Head of caudate nucleus (tissue), 42 donors: Measurements from ENCODE around the gene ATP6V1E1.
"Not testable (repeated sequence)": the region's sequence is repeated elsewhere in the genome, so short reads cannot be mapped to it uniquely, and the experiment has no call there.

Source experiments
- DNase-seq, 42 donors: peaks; one replicate each; pipeline versions ENCODE4 v3.0.0 to v3.0.0-alpha.2; 2020 to 2021; ENCODE audit warnings: mixed read lengths in 7 of 42
- intact Hi-C: fragments of 100-400 bp; cut with DNase I; formaldehyde crosslinking; loops from one replicate; pipeline ENCODE4 v1.15.0; 2022

The ATP6V1E1 gene

DNA sequence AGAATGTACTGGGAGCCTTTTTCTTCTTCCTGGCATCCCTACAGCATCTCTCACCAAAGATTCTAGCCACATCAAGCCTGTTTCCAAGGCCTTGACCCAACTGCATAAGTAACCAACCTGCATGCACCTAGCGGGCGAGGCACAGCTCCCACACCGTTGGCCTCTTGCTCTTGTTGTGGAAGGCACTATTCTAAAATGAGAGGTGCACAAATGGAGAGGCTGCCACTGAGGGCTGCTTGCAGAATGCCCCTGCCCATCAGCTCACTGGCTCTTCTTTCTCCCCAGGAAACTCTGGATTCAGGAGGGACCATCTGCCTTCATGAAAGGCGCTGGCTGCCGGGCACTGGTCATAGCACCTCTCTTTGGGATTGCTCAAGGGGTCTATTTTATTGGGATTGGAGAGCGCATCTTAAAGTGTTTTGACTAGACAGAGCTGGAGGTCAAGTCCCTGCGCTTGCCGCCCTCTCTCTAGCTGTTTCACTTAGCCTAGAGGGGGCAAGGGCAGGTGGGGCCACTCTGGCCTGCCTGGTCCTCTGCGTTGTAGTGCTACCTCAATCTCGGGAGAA is 38.7 kb downstream of the ATP6V1E1 start:
- intact Hi-C loops, result no loop called here
- peak in 4 of 42 donors; percentile 10 to 34 (median 16) for DNase-seq

DNA sequence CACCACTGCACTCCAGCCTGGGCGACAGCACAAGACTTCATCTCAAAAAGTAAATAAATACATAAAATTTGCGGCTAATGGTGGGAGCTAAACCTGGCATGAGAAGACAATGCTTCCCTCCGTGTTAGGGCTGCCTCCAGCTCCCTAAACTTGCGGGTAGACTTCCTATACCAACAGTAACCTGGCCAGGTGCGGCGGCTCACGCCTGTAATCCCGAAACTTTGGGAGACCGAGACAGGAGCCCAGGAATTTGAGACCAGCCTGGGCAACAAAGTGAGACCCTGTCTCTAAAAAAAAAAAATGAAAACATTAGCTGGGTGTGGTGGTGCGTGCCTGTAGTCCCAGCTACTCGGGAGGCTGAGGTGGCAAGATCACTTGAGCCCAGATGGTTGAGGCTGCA is 39.9 kb downstream of the ATP6V1E1 start:
- DNase-seq, result peak in 2 of 42 donors; percentile 5 to 29
- intact Hi-C loops, result no loop called here

- intact Hi-C loops, result no loop called here
- peak in 3 of 42 donors; percentile 8 to 32 (median 12) for DNase-seq
These were observed 40.9 kb downstream of the ATP6V1E1 start for GRCh38 chr22:17587629-17588028.

- DNase-seq, result peak in 2 of 42 donors; percentile 1 to 11
- intact Hi-C loops, result no loop called here
These were observed 41.6 kb downstream of the ATP6V1E1 start for GRCh38 chr22:17586831-17587440.

- intact Hi-C loops, result no loop called here
- no peak for DNase-seq
These were observed 45.4 kb downstream of the ATP6V1E1 start for GRCh38 chr22:17583151-17583550.

- intact Hi-C loops, result no loop called here
- DNase-seq, result no peak
These were observed 46.9 kb downstream of the ATP6V1E1 start for GRCh38 chr22:17581631-17582030.

GRCh38 chr22:17581056-17581455 is 47.5 kb downstream of the ATP6V1E1 start:
- intact Hi-C loops, result no loop called here
- peak in 2 of 42 donors; percentile 29 to 35 for DNase-seq

- no peak for DNase-seq
- intact Hi-C loops, result no loop called here
These were observed 48.0 kb downstream of the ATP6V1E1 start for GRCh38 chr22:17580441-17581031.

DNA sequence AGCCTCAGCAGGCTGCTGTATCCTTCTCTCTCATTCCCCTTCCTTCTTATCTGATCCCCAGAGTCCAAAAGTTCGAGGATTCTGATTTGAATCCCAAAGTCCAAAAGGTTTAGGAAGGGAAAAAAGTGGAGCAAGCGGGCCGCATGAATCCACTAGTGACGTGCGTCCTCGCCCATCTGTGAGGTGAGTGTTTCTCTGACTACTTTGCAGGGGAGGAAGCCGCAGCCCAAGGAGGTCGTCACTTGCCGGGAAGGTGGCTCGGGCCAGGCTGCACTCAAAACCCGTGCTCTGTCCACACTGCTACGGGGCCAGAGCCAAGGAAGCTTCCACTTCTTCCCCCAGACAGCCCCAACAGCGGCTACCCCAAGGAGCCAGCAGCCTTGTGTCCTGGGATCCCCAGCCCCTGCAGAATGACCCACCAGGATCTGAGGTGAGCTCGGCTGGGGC is 49.0 kb downstream of the ATP6V1E1 start:
- intact Hi-C loops, result no loop called here
- DNase-seq, result no peak

DNA sequence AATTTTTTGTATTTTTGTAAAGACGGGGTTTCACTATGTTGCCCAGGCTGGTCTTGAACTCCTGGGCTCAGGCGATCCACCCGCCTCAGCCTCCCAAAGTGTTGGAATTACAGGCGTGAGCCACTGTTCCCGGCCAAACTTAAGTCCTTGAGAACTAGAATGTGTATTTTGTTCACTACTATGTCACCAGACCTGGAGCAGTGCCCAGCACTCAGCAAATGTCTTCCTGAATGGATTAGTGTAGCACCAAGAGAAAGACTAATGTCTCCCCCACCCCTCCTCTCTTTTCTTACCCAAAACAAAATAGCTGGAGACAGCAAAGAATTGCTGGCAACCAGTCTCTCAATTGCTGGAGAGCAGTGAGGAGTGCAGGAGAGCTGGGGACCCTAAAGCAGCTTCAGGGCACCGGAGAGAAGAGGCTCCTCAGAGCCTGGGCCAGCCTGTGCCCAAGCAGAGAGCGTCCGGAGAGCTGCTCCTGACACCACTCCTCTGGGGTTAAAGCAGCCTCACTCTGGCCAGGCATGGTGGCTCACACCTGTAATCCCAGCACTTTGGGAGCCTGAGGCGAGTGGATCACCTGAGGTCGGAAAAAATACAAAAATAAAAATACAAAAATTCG is 50.3 kb downstream of the ATP6V1E1 start:
- DNase-seq, result peak in 40 of 42 donors; percentile 24 to 88 (median 74)
- intact Hi-C loops, result no loop called here

DNA sequence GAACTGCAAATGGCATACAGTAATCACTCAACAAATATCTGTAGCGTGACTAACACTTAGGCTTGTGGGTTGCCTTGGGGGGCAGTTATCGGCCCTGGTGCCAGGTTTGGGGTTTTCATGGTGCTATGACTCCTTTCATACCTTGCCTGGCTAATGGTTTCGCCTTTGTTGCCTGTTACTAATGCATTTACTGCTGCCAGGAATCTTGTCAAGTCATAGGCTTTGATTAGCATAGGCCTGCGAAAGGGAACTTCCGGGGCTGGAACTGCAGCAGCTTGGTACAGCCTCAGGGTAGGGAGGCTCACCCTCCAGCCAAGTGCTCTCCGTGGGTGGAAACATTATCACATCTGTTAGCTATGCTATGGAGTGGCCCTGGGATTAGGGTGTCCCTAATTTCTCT is 52.1 kb downstream of the ATP6V1E1 start:
- intact Hi-C loops, result no loop called here
- peak in 4 of 42 donors; percentile 38 to 70 (median 56) for DNase-seq

GRCh38 chr22:17575681-17576080 is 52.9 kb downstream of the ATP6V1E1 start:
- peak in 17 of 42 donors; percentile 34 to 79 (median 56) for DNase-seq
- intact Hi-C loops, result no loop called here

- intact Hi-C loops, result no loop called here
- no peak for DNase-seq
These were observed 53.4 kb downstream of the ATP6V1E1 start for GRCh38 chr22:17575151-17575550.

- intact Hi-C loops, result no loop called here
These were observed 57.5 kb downstream of the ATP6V1E1 start for GRCh38 chr22:17570851-17571631.

GRCh38 chr22:17569971-17570511 is 58.5 kb downstream of the ATP6V1E1 start:
- peak in 10 of 42 donors; percentile 22 to 67 (median 41) for DNase-seq
- intact Hi-C loops, result no loop called here

More at GRCh38 chr22:17570851-17571631, 57.5 kb downstream of the ATP6V1E1 start:
- DNase-seq, result peak; percentile 21 to 89 (median 71)

GRCh38 chr22:17566776-17567175 is 61.8 kb downstream of the ATP6V1E1 start:
- intact Hi-C loops, result no loop called here
- peak in 1 of 42 donors; percentile 13 for DNase-seq

GRCh38 chr22:17566016-17566687 is 62.4 kb downstream of the ATP6V1E1 start:
- intact Hi-C loops, result not testable (repeated sequence)
- DNase-seq, result peak in 16 of 42 donors; percentile 21 to 74 (median 52)

GRCh38 chr22:17563936-17564391 is 64.6 kb downstream of the ATP6V1E1 start:
- DNase-seq, result peak in 22 of 42 donors; percentile 19 to 85 (median 52)
- intact Hi-C loops, result loop anchor here (2.0 kb wide), 1 partner anchor 75 kb away; the partner anchor contains the start of gene BCL2L13
